ENCODE measurements around the gene CHD6. TPM values are rescaled to one million over a fixed set of nuclear protein-coding genes. Genes with fewer than 3 reads are reported as not detected.

The CHD6 gene
- total and polyA plus RNA-seq, 2 of the 13 experiments (the other 11 are each of a cell fraction or from before 2014, with no cell fraction given): 14.4 to 52.0 TPM

DNA sequence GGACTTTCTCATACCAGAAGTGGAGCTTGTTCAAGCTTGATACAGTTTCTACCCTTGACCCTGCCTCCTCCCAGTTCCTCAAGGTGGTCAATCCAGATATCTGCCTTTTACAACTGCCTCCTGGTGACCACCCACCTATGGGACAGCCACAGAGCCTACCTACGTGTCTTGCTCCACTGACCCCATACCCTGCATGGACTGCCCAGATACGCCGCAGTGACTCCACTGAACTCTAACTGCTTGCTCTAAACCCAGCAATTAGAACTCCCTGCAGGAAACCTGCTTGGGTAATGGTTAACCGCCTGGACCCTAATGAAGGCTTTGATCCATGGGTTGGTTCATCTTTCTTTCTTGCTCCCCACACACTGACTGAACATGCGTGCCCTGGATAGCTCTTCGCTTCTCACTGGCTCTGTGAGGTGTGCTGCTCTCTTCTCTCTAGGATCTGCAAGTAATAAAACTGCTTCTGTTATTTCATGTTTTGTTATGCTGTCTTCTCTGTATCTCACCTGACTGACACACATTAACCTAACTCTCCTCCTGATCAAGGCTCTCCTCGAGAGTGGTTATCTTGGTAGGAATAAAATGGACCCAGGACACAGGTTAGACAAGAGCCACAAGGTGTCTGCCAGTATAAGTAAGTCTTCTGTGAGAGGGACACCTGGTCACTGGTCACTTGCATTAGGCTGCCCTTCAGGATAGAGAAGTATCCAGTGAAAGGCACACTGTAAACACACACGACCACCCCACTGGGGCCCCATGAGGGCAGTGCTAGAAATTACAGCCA is 79.2 kb downstream of the CHD6 start (continued):
- TF ChIP-seq, protein P1, sequence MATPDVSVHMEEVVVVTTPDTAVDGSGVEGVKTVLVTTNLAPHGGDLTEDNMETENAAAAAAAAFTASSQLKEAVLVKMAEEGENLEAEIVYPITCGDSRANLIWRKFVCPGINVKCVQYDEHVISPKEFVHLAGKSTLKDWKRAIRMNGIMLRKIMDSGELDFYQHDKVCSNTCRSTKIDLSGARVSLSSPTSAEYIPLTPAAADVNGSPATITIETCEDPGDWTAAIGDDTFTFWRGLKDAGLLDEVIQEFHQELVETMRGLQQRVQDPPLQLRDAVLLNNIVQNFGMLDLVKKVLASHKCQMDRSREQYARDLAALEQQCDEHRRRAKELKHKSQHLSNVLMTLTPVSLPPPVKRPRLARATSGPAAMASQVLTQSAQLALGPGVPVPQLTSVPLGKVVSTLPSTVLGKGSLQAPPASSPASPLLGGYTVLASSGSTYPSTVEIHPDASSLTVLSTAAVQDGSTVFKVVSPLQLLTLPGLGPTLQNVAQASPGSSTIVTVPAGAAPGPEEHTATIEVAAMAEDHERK (CRISPR knock-in tag; IDR thresholded peaks at IDR 0.05; ENCODE audit: low read depth): no peak
- TF ChIP-seq, protein P2, sequence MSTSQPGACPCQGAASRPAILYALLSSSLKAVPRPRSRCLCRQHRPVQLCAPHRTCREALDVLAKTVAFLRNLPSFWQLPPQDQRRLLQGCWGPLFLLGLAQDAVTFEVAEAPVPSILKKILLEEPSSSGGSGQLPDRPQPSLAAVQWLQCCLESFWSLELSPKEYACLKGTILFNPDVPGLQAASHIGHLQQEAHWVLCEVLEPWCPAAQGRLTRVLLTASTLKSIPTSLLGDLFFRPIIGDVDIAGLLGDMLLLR (CRISPR knock-in tag; IDR thresholded peaks at IDR 0.05): no peak
- no peak for TF ChIP-seq NBN (conservative IDR thresholded peaks at IDR 0.05)
- TF ChIP-seq, protein P3, sequence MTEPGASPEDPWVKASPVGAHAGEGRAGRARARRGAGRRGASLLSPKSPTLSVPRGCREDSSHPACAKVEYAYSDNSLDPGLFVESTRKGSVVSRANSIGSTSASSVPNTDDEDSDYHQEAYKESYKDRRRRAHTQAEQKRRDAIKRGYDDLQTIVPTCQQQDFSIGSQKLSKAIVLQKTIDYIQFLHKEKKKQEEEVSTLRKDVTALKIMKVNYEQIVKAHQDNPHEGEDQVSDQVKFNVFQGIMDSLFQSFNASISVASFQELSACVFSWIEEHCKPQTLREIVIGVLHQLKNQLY (CRISPR knock-in tag; IDR thresholded peaks at IDR 0.05): peak; percentile 57; the same call in 1 of the 2 replicates
- no peak for TF ChIP-seq ZNF674 (CRISPR knock-in tag; IDR thresholded peaks at IDR 0.05; ENCODE audit: low read depth)
- TF ChIP-seq SIX4 (CRISPR knock-in tag; IDR thresholded peaks at IDR 0.05): peak; percentile 84
- TF ChIP-seq HNF1B (CRISPR knock-in tag; IDR thresholded peaks at IDR 0.05): peak; percentile 99
- no peak for TF ChIP-seq MATR3 (CRISPR knock-in tag; IDR thresholded peaks at IDR 0.05)
- TF ChIP-seq NFE2 (CRISPR knock-in tag; IDR thresholded peaks at IDR 0.05): no peak
- peak; percentile 45; the same call in 1 of the 2 replicates for TF ChIP-seq TAF1 (CRISPR knock-in tag; IDR thresholded peaks at IDR 0.05)
- no peak for TF ChIP-seq ZBTB1 (CRISPR knock-in tag; IDR thresholded peaks at IDR 0.05; ENCODE audit: borderline replicate concordance)
- TF ChIP-seq CC2D1A (CRISPR knock-in tag; IDR thresholded peaks at IDR 0.05): 0 out of 2 replicates have a peak, but pooled peaks have one; percentile 20
- peak; percentile 27; the same call in 1 of the 2 replicates for TF ChIP-seq ELF1 (CRISPR knock-in tag; IDR thresholded peaks at IDR 0.05)
- no peak for TF ChIP-seq SMAD9 (CRISPR knock-in tag; IDR thresholded peaks at IDR 0.05)
- TF ChIP-seq ELF3 (CRISPR knock-in tag; IDR thresholded peaks at IDR 0.05): peak; percentile 84
- peak; percentile 92 for TF ChIP-seq ZNF792 (CRISPR knock-in tag; IDR thresholded peaks at IDR 0.05)
- TF ChIP-seq U2AF1 (optimal IDR thresholded peaks at IDR 0.05; ENCODE audit: low read depth, low read length): no peak
- peak; percentile 66; the same call in 1 of the 2 replicates for TF ChIP-seq CEBPB (IDR thresholded peaks at IDR 0.05; ENCODE audit: borderline replicate concordance, low read depth, low read length)
- no peak for TF ChIP-seq U2AF2 (IDR thresholded peaks at IDR 0.05; ENCODE audit: low read depth, low read length)
- TF ChIP-seq KDM5A (IDR thresholded peaks at IDR 0.05; ENCODE audit: borderline replicate concordance, low read length): peak; percentile 60; the same call in 1 of the 2 replicates
- TF ChIP-seq KLF9 (CRISPR knock-in tag; IDR thresholded peaks at IDR 0.05; ENCODE audit: low read depth): no peak
- TF ChIP-seq ZNF660 (CRISPR knock-in tag; IDR thresholded peaks at IDR 0.05; ENCODE audit: borderline replicate concordance, low read depth): no peak
- peak; percentile 66; the same call in 1 of the 2 replicates for TF ChIP-seq ZNF335 (CRISPR knock-in tag; IDR thresholded peaks at IDR 0.05)
- TF ChIP-seq ZNF776 (CRISPR knock-in tag; IDR thresholded peaks at IDR 0.05): no peak
- TF ChIP-seq KDM5B (CRISPR knock-in tag; IDR thresholded peaks at IDR 0.05; ENCODE audit: borderline replicate concordance): no peak
- no peak for TF ChIP-seq PAX8 (CRISPR knock-in tag; IDR thresholded peaks at IDR 0.05; ENCODE audit: borderline replicate concordance)
- TF ChIP-seq KLF11 (CRISPR knock-in tag; IDR thresholded peaks at IDR 0.05): no peak
- peak; percentile 98 for TF ChIP-seq ZNF644 (CRISPR knock-in tag; IDR thresholded peaks at IDR 0.05; ENCODE audit: low read depth)
- no peak for TF ChIP-seq TRIM24 (CRISPR knock-in tag; IDR thresholded peaks at IDR 0.05)

Measured in HepG2 (cell line).